HepG2 (cell line): ENCODE data around the gene LDAH. TPM values are rescaled to one million over a fixed set of nuclear protein-coding genes. Genes with fewer than 3 reads are reported as not detected.

ENCODE experiments used
- MAFG ChIP-seq: sonication (generic); formaldehyde crosslinking; IDR thresholded peaks from 2 replicates; pipeline ENCODE4 v1.5.1; 2020; ENCODE audit warnings: mild to moderate bottlenecking, missing genetic modification reagents
- NONO ChIP-seq, 2 experiments: fragments of 450-650 bp in 1 of 2; sonication (generic) in 1 of 2; formaldehyde crosslinking in 1 of 2; IDR thresholded peaks in 1 of 2; conservative IDR thresholded peaks in 1 of 2; 2 replicates each; pipeline versions ENCODE4 v1.6.1 to v1.8.0; 2017 to 2022; ENCODE audit warnings: mild to moderate bottlenecking in 1 of 2, missing genetic modification reagents in 1 of 2, moderate library complexity in 1 of 2
- RBM39 ChIP-seq: fragments of 200-400 bp; formaldehyde crosslinking; IDR thresholded peaks from one replicate; pipeline ENCODE4 v1.6.1; 2018; ENCODE audit warnings: antibody characterized with exemption, mild to moderate bottlenecking, low read depth, low read length; ENCODE audit not compliant: poor library complexity, severe bottlenecking
- SCMH1 ChIP-seq: sonication (generic); formaldehyde crosslinking; IDR thresholded peaks from 2 replicates; pipeline ENCODE4 v1.9.0; 2021; ENCODE audit warnings: missing genetic modification reagents, mild to moderate bottlenecking, borderline replicate concordance
- SMYD3 ChIP-seq: sonication (generic); formaldehyde crosslinking; IDR thresholded peaks from 2 replicates; pipeline ENCODE4 v1.8.1; 2023; ENCODE audit warnings: mild to moderate bottlenecking, missing genetic modification reagents
- SNAPC2 ChIP-seq: sonication (generic); formaldehyde crosslinking; IDR thresholded peaks from 2 replicates; pipeline ENCODE4 v1.8.1; 2022; ENCODE audit warnings: mild to moderate bottlenecking, missing genetic modification reagents
- WIZ ChIP-seq: sonication (generic); formaldehyde crosslinking; IDR thresholded peaks from 2 replicates; pipeline ENCODE4 v1.5.1; 2020; ENCODE audit warnings: mild to moderate bottlenecking, missing genetic modification reagents
- ZBTB3 ChIP-seq: sonication (generic); formaldehyde crosslinking; IDR thresholded peaks from 2 replicates; pipeline ENCODE4 v1.4.0; 2020; ENCODE audit warnings: low read depth, mild to moderate bottlenecking, moderate library complexity, missing genetic modification reagents, borderline replicate concordance
- ZNF101 ChIP-seq: sonication (generic); formaldehyde crosslinking; IDR thresholded peaks from 2 replicates; pipeline ENCODE4 v1.4.0; 2020; ENCODE audit warnings: mild to moderate bottlenecking, low read depth, missing genetic modification reagents, borderline replicate concordance
- polyA plus RNA-seq, 8 experiments: library from polyadenylated mRNA; depleted of rRNA in 3 of 8; stranded (reverse) in 7 of 8; unstranded in 1 of 8; fragments of >200 nt; fragmentation: Illumina TruSeq in 4 of 8; extraction: Trizol in 4 of 8; gene quantifications; 2 replicates each; pipeline versions ENCODE4 v1.2.1 to v1.2.3, GENCODE V29; 2011 to 2016; ENCODE audit warnings: low read depth in 4 of 8, missing spikeins in 1 of 8, mixed read lengths in 1 of 8; ENCODE audit not compliant: insufficient read depth in 1 of 8
- total RNA-seq, 5 experiments: library from RNA; depleted of rRNA; stranded (reverse); fragments of >200 nt; fragmentation: Illumina TruSeq; extraction: Trizol; gene quantifications; 2 replicates each; pipeline ENCODE4 v1.2.3, GENCODE V29; 2016; ENCODE audit warnings: low read depth in 1 of 5
- TF ChIP-seq, protein P1 (sequence below): sonication (generic); formaldehyde crosslinking; IDR thresholded peaks from 2 replicates; pipeline ENCODE4 v1.4.0; 2020; ENCODE audit warnings: missing genetic modification reagents, borderline replicate concordance
- TF ChIP-seq, protein P2 (sequence below): sonication (generic); formaldehyde crosslinking; conservative IDR thresholded peaks from 2 replicates; pipeline ENCODE4 v1.8.0; 2022; ENCODE audit warnings: low read depth, missing genetic modification reagents
- TF ChIP-seq, protein P3 (sequence below): sonication (generic); formaldehyde crosslinking; IDR thresholded peaks from 2 replicates; pipeline ENCODE4 v1.5.0; 2020; ENCODE audit warnings: mild to moderate bottlenecking, missing genetic modification reagents, borderline replicate concordance
- TF ChIP-seq, protein P4 (sequence below): sonication (generic); formaldehyde crosslinking; IDR thresholded peaks from 2 replicates; pipeline ENCODE4 v1.9.0; 2021; ENCODE audit warnings: missing genetic modification reagents, borderline replicate concordance

The LDAH gene
- total and polyA plus RNA-seq, 2 of the 13 experiments (the other 11 are each of a cell fraction or from before 2014, with no cell fraction given): 28.8 to 46.2 TPM

- peak; percentile 80; the same call in 1 of the 2 replicates for TF ChIP-seq ZNF101 (CRISPR knock-in tag)
- TF ChIP-seq, protein P1, sequence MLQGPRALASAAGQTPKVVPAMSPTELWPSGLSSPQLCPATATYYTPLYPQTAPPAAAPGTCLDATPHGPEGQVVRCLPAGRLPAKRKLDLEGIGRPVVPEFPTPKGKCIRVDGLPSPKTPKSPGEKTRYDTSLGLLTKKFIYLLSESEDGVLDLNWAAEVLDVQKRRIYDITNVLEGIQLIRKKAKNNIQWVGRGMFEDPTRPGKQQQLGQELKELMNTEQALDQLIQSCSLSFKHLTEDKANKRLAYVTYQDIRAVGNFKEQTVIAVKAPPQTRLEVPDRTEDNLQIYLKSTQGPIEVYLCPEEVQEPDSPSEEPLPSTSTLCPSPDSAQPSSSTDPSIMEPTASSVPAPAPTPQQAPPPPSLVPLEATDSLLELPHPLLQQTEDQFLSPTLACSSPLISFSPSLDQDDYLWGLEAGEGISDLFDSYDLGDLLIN (CRISPR knock-in tag): peak; percentile 43; the same call in 1 of the 2 replicates
- TF ChIP-seq SCMH1: no peak
- TF ChIP-seq, protein P2, sequence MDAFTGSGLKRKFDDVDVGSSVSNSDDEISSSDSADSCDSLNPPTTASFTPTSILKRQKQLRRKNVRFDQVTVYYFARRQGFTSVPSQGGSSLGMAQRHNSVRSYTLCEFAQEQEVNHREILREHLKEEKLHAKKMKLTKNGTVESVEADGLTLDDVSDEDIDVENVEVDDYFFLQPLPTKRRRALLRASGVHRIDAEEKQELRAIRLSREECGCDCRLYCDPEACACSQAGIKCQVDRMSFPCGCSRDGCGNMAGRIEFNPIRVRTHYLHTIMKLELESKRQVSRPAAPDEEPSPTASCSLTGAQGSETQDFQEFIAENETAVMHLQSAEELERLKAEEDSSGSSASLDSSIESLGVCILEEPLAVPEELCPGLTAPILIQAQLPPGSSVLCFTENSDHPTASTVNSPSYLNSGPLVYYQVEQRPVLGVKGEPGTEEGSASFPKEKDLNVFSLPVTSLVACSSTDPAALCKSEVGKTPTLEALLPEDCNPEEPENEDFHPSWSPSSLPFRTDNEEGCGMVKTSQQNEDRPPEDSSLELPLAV (CRISPR knock-in tag): 0 out of 2 replicates have a peak, but pooled peaks have one; percentile 3
- TF ChIP-seq, protein P3, sequence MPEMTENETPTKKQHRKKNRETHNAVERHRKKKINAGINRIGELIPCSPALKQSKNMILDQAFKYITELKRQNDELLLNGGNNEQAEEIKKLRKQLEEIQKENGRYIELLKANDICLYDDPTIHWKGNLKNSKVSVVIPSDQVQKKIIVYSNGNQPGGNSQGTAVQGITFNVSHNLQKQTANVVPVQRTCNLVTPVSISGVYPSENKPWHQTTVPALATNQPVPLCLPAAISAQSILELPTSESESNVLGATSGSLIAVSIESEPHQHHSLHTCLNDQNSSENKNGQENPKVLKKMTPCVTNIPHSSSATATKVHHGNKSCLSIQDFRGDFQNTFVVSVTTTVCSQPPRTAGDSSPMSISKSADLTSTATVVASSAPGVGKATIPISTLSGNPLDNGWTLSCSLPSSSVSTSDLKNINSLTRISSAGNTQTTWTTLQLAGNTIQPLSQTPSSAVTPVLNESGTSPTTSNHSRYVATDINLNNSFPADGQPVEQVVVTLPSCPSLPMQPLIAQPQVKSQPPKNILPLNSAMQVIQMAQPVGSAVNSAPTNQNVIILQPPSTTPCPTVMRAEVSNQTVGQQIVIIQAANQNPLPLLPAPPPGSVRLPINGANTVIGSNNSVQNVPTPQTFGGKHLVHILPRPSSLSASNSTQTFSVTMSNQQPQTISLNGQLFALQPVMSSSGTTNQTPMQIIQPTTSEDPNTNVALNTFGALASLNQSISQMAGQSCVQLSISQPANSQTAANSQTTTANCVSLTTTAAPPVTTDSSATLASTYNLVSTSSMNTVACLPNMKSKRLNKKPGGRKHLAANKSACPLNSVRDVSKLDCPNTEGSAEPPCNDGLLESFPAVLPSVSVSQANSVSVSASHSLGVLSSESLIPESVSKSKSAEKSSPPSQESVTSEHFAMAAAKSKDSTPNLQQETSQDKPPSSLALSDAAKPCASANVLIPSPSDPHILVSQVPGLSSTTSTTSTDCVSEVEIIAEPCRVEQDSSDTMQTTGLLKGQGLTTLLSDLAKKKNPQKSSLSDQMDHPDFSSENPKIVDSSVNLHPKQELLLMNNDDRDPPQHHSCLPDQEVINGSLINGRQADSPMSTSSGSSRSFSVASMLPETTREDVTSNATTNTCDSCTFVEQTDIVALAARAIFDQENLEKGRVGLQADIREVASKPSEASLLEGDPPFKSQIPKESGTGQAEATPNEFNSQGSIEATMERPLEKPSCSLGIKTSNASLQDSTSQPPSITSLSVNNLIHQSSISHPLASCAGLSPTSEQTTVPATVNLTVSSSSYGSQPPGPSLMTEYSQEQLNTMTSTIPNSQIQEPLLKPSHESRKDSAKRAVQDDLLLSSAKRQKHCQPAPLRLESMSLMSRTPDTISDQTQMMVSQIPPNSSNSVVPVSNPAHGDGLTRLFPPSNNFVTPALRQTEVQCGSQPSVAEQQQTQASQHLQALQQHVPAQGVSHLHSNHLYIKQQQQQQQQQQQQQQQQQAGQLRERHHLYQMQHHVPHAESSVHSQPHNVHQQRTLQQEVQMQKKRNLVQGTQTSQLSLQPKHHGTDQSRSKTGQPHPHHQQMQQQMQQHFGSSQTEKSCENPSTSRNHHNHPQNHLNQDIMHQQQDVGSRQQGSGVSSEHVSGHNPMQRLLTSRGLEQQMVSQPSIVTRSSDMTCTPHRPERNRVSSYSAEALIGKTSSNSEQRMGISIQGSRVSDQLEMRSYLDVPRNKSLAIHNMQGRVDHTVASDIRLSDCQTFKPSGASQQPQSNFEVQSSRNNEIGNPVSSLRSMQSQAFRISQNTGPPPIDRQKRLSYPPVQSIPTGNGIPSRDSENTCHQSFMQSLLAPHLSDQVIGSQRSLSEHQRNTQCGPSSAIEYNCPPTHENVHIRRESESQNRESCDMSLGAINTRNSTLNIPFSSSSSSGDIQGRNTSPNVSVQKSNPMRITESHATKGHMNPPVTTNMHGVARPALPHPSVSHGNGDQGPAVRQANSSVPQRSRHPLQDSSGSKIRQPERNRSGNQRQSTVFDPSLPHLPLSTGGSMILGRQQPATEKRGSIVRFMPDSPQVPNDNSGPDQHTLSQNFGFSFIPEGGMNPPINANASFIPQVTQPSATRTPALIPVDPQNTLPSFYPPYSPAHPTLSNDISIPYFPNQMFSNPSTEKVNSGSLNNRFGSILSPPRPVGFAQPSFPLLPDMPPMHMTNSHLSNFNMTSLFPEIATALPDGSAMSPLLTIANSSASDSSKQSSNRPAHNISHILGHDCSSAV (CRISPR knock-in tag): no peak
- no peak for TF ChIP-seq NONO (IDR thresholded peaks at IDR 0.05)
- TF ChIP-seq NONO (CRISPR knock-in tag; conservative IDR thresholded peaks at IDR 0.05): peak; percentile 94
- TF ChIP-seq, protein P4, sequence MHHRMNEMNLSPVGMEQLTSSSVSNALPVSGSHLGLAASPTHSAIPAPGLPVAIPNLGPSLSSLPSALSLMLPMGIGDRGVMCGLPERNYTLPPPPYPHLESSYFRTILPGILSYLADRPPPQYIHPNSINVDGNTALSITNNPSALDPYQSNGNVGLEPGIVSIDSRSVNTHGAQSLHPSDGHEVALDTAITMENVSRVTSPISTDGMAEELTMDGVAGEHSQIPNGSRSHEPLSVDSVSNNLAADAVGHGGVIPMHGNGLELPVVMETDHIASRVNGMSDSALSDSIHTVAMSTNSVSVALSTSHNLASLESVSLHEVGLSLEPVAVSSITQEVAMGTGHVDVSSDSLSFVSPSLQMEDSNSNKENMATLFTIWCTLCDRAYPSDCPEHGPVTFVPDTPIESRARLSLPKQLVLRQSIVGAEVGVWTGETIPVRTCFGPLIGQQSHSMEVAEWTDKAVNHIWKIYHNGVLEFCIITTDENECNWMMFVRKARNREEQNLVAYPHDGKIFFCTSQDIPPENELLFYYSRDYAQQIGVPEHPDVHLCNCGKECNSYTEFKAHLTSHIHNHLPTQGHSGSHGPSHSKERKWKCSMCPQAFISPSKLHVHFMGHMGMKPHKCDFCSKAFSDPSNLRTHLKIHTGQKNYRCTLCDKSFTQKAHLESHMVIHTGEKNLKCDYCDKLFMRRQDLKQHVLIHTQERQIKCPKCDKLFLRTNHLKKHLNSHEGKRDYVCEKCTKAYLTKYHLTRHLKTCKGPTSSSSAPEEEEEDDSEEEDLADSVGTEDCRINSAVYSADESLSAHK (CRISPR knock-in tag): no peak
- peak; percentile 52; the same call in 1 of the 2 replicates for TF ChIP-seq SMYD3 (CRISPR knock-in tag)
- TF ChIP-seq ZBTB3 (CRISPR knock-in tag): no peak
- TF ChIP-seq MAFG (CRISPR knock-in tag): no peak
- no peak; the same call in 1 of the 2 replicates for TF ChIP-seq WIZ (CRISPR knock-in tag)
- TF ChIP-seq SNAPC2 (CRISPR knock-in tag): no peak; the same call in 1 of the 2 replicates
- peak; percentile 2 for TF ChIP-seq RBM39
Observed at GRCh38 chr2:20676353-20677215, 146.3 kb downstream of the LDAH start (continued).
